Left ventricle myocardium inferior (tissue), 1 donor: ENCODE results near the gene SPTBN2. TPM values are rescaled to one million over a fixed set of nuclear protein-coding genes. Genes with fewer than 3 reads are reported as not detected.
A peak's percentile ranks its signal among the peaks of the same experiment; 100 is the strongest.
"Not testable (repeated sequence)": the region's sequence is repeated elsewhere in the genome, so short reads cannot be mapped to it uniquely, and the experiment has no call there.

Source experiments
- DNase-seq: peaks from one replicate; pipeline ENCODE4 v3.0.0-alpha.2; 2020
- H3K27ac ChIP-seq: fragments of 200-600 bp; replicated peaks from 2 replicates; pipeline ENCODE4 v1.8.0; 2021
- H3K27me3 ChIP-seq: fragments of 200-600 bp; 2 replicates; pipeline ENCODE4 v1.8.0; 2021; ENCODE audit warnings: low read depth
- H3K36me3 ChIP-seq: fragments of 200-600 bp; 2 replicates; pipeline ENCODE4 v1.8.0; 2021
- H3K4me1 ChIP-seq: fragments of 200-600 bp; 2 replicates; pipeline ENCODE4 v1.8.0; 2021
- H3K4me3 ChIP-seq: fragments of 200-600 bp; 2 replicates; pipeline ENCODE4 v1.8.0; 2021; ENCODE audit warnings: mild to moderate bottlenecking, moderate library complexity
- H3K9me3 ChIP-seq: fragments of 200-600 bp; replicated peaks from 2 replicates; pipeline ENCODE4 v1.8.0; 2021
- CTCF ChIP-seq: fragments of 200-600 bp; IDR thresholded peaks from 2 replicates; pipeline ENCODE4 v1.8.0; 2021; ENCODE audit warnings: antibody characterized with exemption, mild to moderate bottlenecking, borderline replicate concordance
- intact Hi-C: fragments of 100-400 bp; cut with micrococcal nuclease; formaldehyde crosslinking; loops from one replicate; pipeline ENCODE4 v1.11.0; 2022
- total RNA-seq: library from RNA; stranded (reverse); fragmentation: NEBNext Ultra II Directional; extraction: Animal tissue kit (Norgen Biotek cat#: 25700); gene quantifications from one replicate; pipeline ENCODE4 v1.2.1, GENCODE V29; 2021
- donor health status: DM: no; HTN: yes; CAD: no; lungs with severe emphysema.

SPTBN2 gene
- total RNA-seq, 1 donor from 2014 or later = 0.77 TPM

DNA sequence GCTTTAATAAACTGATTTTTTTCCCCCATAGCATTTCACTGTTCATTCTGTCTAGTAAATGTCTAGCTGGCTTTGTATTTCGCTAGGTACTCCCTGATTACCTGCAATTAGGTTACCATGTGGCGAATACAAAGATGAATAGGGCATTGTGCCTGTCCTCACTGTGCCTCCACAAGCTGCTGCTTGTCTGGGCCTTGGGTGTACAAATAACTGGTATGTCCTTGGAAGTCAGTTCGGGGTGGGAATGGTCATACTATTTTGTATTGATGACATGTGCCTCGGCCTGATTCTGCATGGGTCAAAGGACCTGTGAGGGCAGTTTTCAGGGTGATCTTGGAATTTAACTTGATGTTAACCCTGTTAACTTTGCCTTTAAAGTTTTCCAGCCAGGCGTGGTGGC is 79.1 kb downstream of the SPTBN2 start:
- Histone ChIP-seq H3K27me3 (no peaks in the 10 kb centered on the region), H3K4me3 (no peak overlapping the region), H3K27ac (no peak overlapping the region), H3K36me3 (peaks cover 52% of the 10 kb centered on the region), H3K4me1 (peaks cover 34% of the 10 kb centered on the region), H3K9me3 (no peaks in the 10 kb centered on the region)
- TF ChIP-seq CTCF = no peak
- no peak for DNase-seq
- intact Hi-C loops = no loop called here

- peaks cover 64% of the 10 kb centered on the region for H3K4me1 ChIP-seq
- no peak for TF ChIP-seq CTCF
- H3K4me3 ChIP-seq = no peak overlapping the region
- no peak overlapping the region for H3K27ac ChIP-seq
- no peak for DNase-seq
- peaks cover 71% of the 10 kb centered on the region for H3K36me3 ChIP-seq
- intact Hi-C loops = no loop called here
- no peaks in the 10 kb centered on the region for H3K9me3 ChIP-seq
- H3K27me3 ChIP-seq = no peaks in the 10 kb centered on the region
Measured at GRCh38 chr11:66646828-66647227, 82.2 kb downstream of the SPTBN2 start.

GRCh38 chr11:66643745-66644437 is 85.1 kb downstream of the SPTBN2 start:
- Histone ChIP-seq H3K4me1 (peaks cover 88% of the 10 kb centered on the region), H3K27me3 (no peaks in the 10 kb centered on the region), H3K27ac (no peak overlapping the region), H3K9me3 (no peaks in the 10 kb centered on the region), H3K4me3 (peak overlapping the region; percentile 88), H3K36me3 (peaks cover 79% of the 10 kb centered on the region)
- intact Hi-C loops = no loop called here
- no peak for TF ChIP-seq CTCF
- no peak for DNase-seq

GRCh38 chr11:66641834-66642233 is 87.2 kb downstream of the SPTBN2 start:
- Histone ChIP-seq H3K27me3 (no peaks in the 10 kb centered on the region), H3K36me3 (peaks cover 66% of the 10 kb centered on the region), H3K4me3 (peak overlapping the region; percentile 88), H3K27ac (peak overlapping the region; percentile 46), H3K9me3 (no peaks in the 10 kb centered on the region), H3K4me1 (peaks cover 97% of the 10 kb centered on the region)
- intact Hi-C loops = no loop called here
- TF ChIP-seq CTCF = no peak
- DNase-seq = no peak

DNA sequence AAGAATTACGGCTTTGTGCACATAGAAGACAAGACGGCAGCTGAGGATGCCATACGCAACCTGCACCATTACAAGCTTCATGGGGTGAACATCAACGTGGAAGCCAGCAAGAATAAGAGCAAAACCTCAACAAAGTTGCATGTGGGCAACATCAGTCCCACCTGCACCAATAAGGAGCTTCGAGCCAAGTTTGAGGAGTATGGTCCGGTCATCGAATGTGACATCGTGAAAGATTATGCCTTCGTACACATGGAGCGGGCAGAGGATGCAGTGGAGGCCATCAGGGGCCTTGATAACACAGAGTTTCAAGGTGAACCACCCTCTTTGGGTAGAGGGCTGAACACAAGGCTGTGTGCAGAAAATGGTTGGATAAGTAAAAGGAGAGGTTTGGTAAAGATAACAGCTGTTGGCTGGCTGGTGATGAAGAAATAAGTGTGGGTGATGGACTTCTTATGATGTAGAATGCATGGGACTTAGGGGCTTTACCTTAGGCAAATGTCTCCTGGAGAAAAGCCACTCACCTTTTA is 89.1 kb downstream of the SPTBN2 start:
- H3K9me3 ChIP-seq, intact Hi-C loops, DNase-seq, H3K27me3 ChIP-seq: not testable (repeated sequence)
- Histone ChIP-seq H3K4me1 (peaks cover 78% of the 10 kb centered on the region), H3K36me3 (peaks cover 46% of the 10 kb centered on the region), H3K4me3 (peak overlapping the region; percentile 88), H3K27ac (peak overlapping the region; percentile 46)

GRCh38 chr11:66639066-66639813 is 89.8 kb downstream of the SPTBN2 start:
- TF ChIP-seq CTCF = no peak
- DNase-seq = no peak
- H3K36me3 ChIP-seq = peaks cover 40% of the 10 kb centered on the region
- peaks cover 77% of the 10 kb centered on the region for H3K4me1 ChIP-seq
- peak overlapping the region; percentile 94 for H3K27ac ChIP-seq
- no peaks in the 10 kb centered on the region for H3K9me3 ChIP-seq
- H3K4me3 ChIP-seq = peak overlapping the region; percentile 88
- intact Hi-C loops = no loop called here
- no peaks in the 10 kb centered on the region for H3K27me3 ChIP-seq
